ENCODE measurements around the gene SCART1.

DNA sequence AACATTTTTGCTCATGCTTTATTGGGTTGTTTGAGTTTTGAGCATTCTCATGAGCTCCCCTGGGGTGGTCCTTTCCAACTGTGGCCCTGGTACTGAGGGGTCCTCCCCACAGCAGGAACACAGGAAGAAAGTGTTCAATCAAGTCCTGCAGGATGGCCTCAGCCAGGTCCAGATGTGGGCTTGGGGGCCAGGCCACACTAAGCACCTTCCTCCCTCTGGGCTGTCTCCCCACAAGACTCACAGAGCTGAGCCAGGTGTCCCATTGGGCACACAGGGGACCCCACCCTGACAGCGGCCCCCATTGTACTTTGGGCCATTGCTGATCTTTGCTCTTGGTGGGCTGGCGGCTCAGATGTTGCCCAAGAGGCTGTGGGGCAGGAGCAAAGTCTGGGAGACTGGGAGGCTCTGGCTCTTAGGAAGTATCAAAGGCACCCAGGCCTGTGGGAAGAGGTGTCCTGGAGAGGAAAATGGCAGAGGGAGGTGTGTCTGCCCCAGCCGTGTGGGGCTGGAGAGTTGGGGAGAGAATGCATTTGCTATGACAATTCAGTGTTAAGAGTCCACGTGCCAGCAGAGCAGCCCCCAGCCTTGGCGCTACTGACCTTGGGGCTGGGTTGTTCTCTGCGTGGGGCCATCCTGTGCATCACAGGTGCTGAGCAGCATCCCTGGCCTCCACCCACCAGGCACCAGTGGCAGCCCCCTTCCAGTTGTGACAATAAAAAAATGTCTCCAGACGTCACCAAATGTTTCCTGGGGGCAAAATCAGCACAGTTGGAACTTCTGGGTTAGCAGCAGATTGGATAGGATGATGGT is 17.8 kb downstream of the SCART1 start:
- TF ChIP-seq, protein P1, sequence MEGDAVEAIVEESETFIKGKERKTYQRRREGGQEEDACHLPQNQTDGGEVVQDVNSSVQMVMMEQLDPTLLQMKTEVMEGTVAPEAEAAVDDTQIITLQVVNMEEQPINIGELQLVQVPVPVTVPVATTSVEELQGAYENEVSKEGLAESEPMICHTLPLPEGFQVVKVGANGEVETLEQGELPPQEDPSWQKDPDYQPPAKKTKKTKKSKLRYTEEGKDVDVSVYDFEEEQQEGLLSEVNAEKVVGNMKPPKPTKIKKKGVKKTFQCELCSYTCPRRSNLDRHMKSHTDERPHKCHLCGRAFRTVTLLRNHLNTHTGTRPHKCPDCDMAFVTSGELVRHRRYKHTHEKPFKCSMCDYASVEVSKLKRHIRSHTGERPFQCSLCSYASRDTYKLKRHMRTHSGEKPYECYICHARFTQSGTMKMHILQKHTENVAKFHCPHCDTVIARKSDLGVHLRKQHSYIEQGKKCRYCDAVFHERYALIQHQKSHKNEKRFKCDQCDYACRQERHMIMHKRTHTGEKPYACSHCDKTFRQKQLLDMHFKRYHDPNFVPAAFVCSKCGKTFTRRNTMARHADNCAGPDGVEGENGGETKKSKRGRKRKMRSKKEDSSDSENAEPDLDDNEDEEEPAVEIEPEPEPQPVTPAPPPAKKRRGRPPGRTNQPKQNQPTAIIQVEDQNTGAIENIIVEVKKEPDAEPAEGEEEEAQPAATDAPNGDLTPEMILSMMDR (IDR thresholded peaks at IDR 0.05), result no peak
- no peak for TF ChIP-seq POLR2A (IDR thresholded peaks at IDR 0.05)

Measured in body of pancreas (tissue), 4 donors.